Brain microvascular endothelial cell (primary cell): ENCODE results near the gene XPC.
"Not testable (repeated sequence)": the region's sequence is repeated elsewhere in the genome, so short reads cannot be mapped to it uniquely, and the experiment has no call there.

ENCODE experiments used
- DNase-seq: peaks from one replicate; pipeline ENCODE4 v3.0.0-alpha.2; 2020
- H3K27ac ChIP-seq: fragments of 250-450 bp; sonication (Bioruptor Pico); 2 replicates; pipeline ENCODE4 v1.5.1; 2020; ENCODE audit warnings: mild to moderate bottlenecking, moderate library complexity
- H3K27me3 ChIP-seq: fragments of 250-450 bp; sonication (Bioruptor Pico); replicated peaks from 2 replicates; pipeline ENCODE4 v1.5.1; 2020; ENCODE audit warnings: mild to moderate bottlenecking
- H3K36me3 ChIP-seq: fragments of 250-450 bp; sonication (Bioruptor Pico); replicated peaks from 2 replicates; pipeline ENCODE4 v1.5.1; 2020; ENCODE audit warnings: mild to moderate bottlenecking
- H3K4me3 ChIP-seq: 2 replicates; pipeline ENCODE4 v1.5.1; 2011; ENCODE audit warnings: low read depth, mild to moderate bottlenecking, control low read depth, low read length, moderate library complexity
- in situ Hi-C: cut with HindIII; loops from 2 replicates; pipeline ENCODE4 v1.10.0; 2017; ENCODE audit warnings: low sequenced_read_pairs, low pct_ligation_motif_present
- TF ChIP-seq, protein P1 (sequence below): IDR thresholded peaks from 2 replicates; pipeline ENCODE4 v1.5.1; 2011; ENCODE audit warnings: low read depth, mild to moderate bottlenecking, moderate library complexity, low read length, control low read depth, inconsistent platforms; ENCODE audit errors: missing control alignments

XPC gene

DNA sequence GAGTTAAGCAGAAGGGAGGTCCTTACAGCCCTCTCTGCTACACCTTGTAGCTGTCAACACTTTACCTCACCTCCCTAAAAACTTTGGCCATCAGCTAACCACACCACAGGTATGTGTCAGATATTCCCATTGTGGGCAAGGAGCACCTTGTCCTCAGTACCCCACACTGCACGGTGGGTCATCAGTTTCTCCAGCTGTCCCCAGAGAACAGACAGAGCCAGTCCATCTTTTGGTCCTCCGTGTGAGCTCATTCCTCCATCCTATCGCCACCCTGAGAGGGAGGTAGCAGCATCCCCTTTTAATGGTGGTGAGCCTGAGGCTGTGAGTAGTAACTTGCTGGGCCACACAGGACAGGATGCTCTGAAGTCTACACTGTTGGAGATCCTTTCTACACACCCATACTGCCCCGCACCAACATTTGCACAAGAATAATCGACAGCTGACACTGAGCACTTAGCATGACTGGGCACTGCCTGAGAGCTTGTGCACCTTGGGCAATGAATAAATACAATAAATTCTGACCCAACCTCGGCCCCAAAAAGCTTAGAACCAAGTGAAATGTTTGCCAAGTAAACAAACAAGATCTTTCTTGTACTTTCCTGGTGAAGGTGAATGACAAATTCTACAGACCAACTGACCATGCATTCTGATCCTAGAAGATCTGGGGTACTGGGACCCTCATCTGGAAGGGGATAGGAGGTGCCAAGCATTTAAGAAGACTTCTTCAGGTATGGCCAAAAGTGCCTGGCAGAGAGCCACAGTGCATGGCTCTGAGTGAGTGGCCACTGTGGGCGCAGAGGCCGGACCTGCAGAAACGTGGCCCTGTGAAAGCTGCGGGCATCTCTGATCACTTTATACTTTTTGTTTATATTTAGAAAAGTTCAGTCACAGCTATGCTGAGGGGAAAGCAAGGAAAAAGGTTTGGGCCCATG, 60.7 kb downstream of the XPC start:
- in situ Hi-C loops, result no loop called here
- H3K4me3 ChIP-seq, result no peak overlapping the region
- DNase-seq, result no peak
- H3K27me3 ChIP-seq, result no peaks in the 10 kb centered on the region
- no peak overlapping the region for H3K27ac ChIP-seq
- TF ChIP-seq, protein P1, sequence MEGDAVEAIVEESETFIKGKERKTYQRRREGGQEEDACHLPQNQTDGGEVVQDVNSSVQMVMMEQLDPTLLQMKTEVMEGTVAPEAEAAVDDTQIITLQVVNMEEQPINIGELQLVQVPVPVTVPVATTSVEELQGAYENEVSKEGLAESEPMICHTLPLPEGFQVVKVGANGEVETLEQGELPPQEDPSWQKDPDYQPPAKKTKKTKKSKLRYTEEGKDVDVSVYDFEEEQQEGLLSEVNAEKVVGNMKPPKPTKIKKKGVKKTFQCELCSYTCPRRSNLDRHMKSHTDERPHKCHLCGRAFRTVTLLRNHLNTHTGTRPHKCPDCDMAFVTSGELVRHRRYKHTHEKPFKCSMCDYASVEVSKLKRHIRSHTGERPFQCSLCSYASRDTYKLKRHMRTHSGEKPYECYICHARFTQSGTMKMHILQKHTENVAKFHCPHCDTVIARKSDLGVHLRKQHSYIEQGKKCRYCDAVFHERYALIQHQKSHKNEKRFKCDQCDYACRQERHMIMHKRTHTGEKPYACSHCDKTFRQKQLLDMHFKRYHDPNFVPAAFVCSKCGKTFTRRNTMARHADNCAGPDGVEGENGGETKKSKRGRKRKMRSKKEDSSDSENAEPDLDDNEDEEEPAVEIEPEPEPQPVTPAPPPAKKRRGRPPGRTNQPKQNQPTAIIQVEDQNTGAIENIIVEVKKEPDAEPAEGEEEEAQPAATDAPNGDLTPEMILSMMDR, result no peak
- peaks cover 3% of the 10 kb centered on the region for H3K36me3 ChIP-seq

GRCh38 chr3:14113965-14114635, 64.3 kb downstream of the XPC start:
- Histone ChIP-seq H3K27ac (no peak overlapping the region), H3K4me3 (no peak overlapping the region), H3K27me3 (no peaks in the 10 kb centered on the region), H3K36me3 (peaks cover 4% of the 10 kb centered on the region)
- in situ Hi-C loops, result no loop called here
- DNase-seq, result no peak
- TF ChIP-seq, protein P1, result peak; percentile 42

- H3K36me3 ChIP-seq, result peaks cover 4% of the 10 kb centered on the region
- no peak overlapping the region for H3K4me3 ChIP-seq
- TF ChIP-seq, protein P1, result no peak
- no peaks in the 10 kb centered on the region for H3K27me3 ChIP-seq
- no peak for DNase-seq
- in situ Hi-C loops, result no loop called here
- no peak overlapping the region for H3K27ac ChIP-seq
Measured at GRCh38 chr3:14110699-14111098, 67.7 kb downstream of the XPC start.

- H3K4me3 ChIP-seq, H3K36me3 ChIP-seq, H3K27ac ChIP-seq, DNase-seq, in situ Hi-C loops, H3K27me3 ChIP-seq: not testable (repeated sequence)
Measured at GRCh38 chr3:14109821-14110220, 68.6 kb downstream of the XPC start.

DNA sequence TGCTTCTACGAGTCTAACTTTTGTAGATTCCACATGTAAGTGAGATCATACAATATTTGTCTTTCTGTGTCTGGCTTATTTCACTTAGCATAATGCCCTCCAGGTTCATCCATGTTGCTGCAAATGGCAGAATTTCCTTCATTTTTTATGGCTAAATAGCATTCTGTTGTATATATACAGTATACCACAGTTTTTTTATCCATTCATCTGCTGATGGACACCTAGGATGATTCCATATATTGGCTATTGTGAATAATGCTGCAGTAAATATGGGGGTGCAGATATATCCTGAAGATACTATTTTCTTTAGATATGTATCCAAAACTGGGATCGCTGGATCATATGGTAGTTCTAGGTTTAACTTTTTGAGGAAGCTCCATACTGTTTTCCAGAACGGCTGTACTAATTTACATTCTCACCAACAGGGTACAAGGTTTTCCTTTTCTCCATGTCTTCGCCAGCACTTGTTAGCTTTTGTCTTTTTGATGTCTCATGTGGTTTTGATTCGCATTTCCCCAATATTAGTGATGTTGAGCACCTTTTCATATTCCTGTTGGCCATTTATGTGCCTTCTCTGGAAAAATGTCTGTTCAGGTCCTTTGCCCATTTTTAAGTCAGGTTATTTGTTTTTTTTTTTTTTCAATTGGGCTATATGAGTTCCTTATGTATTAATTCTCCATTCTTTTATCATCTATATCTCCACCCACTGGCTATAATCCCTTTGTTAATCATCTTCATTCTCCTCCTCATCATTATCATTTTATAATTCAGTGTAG, 80.6 kb downstream of the XPC start:
- TF ChIP-seq, protein P1, result no peak
- Histone ChIP-seq H3K27me3 (no peaks in the 10 kb centered on the region), H3K27ac (no peak overlapping the region), H3K4me3 (no peak overlapping the region), H3K36me3 (no peaks in the 10 kb centered on the region)
- DNase-seq, result no peak
- in situ Hi-C loops, result no loop called here

- Histone ChIP-seq H3K4me3 (no peak overlapping the region), H3K27ac (no peak overlapping the region), H3K36me3 (no peaks in the 10 kb centered on the region), H3K27me3 (no peaks in the 10 kb centered on the region)
- DNase-seq, result no peak
- in situ Hi-C loops, result no loop called here
- TF ChIP-seq, protein P1, result no peak
Measured at GRCh38 chr3:14096742-14097141, 81.7 kb downstream of the XPC start.
